Skeletal muscle satellite cell (primary cell): ENCODE measurements around the gene RLF. TPM values are rescaled to one million over a fixed set of nuclear protein-coding genes. Genes with fewer than 3 reads are reported as not detected.

ENCODE experiments used
- H3K27me3 ChIP-seq: 2 replicates; pipeline ENCODE4 v1.7.0; 2013; ENCODE audit warnings: low read length; ENCODE audit not compliant: control insufficient read depth, insufficient read depth
- H3K36me3 ChIP-seq: 2 replicates; pipeline ENCODE4 v1.7.0; 2013; ENCODE audit warnings: mild to moderate bottlenecking, control low read depth, low read length; ENCODE audit not compliant: insufficient read depth
- H3K4me1 ChIP-seq: 2 replicates; pipeline ENCODE4 v1.7.0; 2013; ENCODE audit warnings: low read length; ENCODE audit not compliant: control insufficient read depth, insufficient read depth
- H3K4me2 ChIP-seq: 2 replicates; pipeline ENCODE4 v1.7.0; 2013; ENCODE audit warnings: mild to moderate bottlenecking, low read length
- H3K4me3 ChIP-seq: 2 replicates; pipeline ENCODE4 v1.7.0; 2013; ENCODE audit warnings: low read length
- H3K9ac ChIP-seq: 2 replicates; pipeline ENCODE4 v1.7.0; 2013; ENCODE audit warnings: mild to moderate bottlenecking, low read depth, low read length, moderate library complexity
- H3K9me3 ChIP-seq: replicated peaks from 2 replicates; pipeline ENCODE4 v1.7.0; 2013; ENCODE audit warnings: mild to moderate bottlenecking, control low read depth, low read length
- total RNA-seq: library from RNA; depleted of rRNA; stranded (reverse); fragments of >200 nt; gene quantifications from 2 replicates; pipeline ENCODE4 v1.2.3, GENCODE V29; 2012; rRNA removed

Gene RLF, protein sequence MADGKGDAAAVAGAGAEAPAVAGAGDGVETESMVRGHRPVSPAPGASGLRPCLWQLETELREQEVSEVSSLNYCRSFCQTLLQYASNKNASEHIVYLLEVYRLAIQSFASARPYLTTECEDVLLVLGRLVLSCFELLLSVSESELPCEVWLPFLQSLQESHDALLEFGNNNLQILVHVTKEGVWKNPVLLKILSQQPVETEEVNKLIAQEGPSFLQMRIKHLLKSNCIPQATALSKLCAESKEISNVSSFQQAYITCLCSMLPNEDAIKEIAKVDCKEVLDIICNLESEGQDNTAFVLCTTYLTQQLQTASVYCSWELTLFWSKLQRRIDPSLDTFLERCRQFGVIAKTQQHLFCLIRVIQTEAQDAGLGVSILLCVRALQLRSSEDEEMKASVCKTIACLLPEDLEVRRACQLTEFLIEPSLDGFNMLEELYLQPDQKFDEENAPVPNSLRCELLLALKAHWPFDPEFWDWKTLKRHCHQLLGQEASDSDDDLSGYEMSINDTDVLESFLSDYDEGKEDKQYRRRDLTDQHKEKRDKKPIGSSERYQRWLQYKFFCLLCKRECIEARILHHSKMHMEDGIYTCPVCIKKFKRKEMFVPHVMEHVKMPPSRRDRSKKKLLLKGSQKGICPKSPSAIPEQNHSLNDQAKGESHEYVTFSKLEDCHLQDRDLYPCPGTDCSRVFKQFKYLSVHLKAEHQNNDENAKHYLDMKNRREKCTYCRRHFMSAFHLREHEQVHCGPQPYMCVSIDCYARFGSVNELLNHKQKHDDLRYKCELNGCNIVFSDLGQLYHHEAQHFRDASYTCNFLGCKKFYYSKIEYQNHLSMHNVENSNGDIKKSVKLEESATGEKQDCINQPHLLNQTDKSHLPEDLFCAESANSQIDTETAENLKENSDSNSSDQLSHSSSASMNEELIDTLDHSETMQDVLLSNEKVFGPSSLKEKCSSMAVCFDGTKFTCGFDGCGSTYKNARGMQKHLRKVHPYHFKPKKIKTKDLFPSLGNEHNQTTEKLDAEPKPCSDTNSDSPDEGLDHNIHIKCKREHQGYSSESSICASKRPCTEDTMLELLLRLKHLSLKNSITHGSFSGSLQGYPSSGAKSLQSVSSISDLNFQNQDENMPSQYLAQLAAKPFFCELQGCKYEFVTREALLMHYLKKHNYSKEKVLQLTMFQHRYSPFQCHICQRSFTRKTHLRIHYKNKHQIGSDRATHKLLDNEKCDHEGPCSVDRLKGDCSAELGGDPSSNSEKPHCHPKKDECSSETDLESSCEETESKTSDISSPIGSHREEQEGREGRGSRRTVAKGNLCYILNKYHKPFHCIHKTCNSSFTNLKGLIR (N-terminal part only)
- 18.3 and 19.0 TPM in 2 replicates for total RNA-seq

DNA sequence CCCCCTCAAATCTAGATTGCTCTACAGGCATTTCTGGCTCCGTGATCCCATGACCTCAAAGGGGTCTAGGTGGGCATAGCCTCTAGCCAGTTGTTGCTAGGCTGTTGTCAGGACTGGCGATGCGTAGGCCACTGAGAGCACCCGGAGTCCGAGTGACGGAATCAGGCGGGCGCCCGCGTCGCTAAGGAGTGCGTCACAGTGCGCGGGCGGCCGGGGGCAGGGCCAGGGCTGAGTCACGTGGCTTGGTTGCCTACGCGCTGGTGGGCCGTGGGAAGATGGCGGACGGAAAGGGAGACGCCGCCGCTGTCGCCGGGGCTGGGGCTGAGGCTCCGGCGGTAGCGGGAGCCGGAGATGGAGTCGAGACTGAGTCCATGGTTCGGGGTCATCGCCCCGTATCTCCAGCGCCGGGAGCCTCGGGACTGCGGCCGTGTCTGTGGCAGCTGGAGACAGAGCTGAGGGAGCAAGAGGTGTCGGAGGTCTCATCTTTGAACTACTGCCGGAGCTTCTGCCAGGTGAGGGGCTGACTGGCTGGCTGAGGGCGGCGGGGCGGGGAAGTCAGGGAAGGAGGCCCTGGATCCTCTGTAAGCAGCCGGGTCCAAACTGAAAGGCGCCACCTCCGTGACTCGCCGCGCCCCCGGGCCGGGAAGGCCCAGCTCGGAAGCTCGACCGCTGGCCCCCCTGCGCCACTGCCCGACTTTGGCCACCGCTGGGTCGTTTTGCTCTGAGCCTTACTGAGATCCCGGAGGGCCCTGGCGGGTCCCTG is at the start of gene RLF:
RLF (plus strand) TSS at position 263 of the 763 bp plus-strand sequence; CDS start at position 276, 13 bp downstream.
- Histone ChIP-seq H3K4me2 (peak within 1 kb of the TSS; percentile 84), H3K4me1 (peaks cover 13% of the 10 kb centered on the region), H3K27me3 (peaks cover 12% of the 10 kb centered on the region), H3K36me3 (no peaks in the 10 kb centered on the region), H3K9ac (peak within 1 kb of the TSS; percentile 99), H3K4me3 (peak within 1 kb of the TSS; percentile 96), H3K9me3 (no peaks in the 10 kb centered on the region)

DNA sequence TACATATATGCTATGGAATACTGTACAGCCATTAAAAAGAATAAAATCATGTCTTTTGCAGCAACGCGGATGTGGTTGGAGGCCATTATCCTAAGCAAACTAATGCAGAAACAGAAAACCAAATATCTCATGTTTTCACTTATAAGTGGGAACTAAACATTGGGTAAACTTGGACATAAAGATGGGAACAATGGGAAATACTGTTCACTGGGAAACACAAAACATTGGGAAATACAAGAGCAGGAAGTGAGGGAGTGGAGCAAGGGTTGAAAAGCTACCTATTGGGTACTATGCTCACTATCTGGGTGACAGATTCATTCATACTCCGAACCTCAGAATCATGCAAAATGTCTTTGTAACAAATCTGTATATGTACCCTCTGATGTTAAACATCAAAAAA is 46.8 kb upstream of the RLF start:
- Histone ChIP-seq H3K9ac (no peak overlapping the region), H3K4me1 (no peaks in the 10 kb centered on the region), H3K9me3 (no peaks in the 10 kb centered on the region), H3K36me3 (no peaks in the 10 kb centered on the region), H3K27me3 (peaks cover 59% of the 10 kb centered on the region), H3K4me2 (no peak overlapping the region), H3K4me3 (no peak overlapping the region)

DNA sequence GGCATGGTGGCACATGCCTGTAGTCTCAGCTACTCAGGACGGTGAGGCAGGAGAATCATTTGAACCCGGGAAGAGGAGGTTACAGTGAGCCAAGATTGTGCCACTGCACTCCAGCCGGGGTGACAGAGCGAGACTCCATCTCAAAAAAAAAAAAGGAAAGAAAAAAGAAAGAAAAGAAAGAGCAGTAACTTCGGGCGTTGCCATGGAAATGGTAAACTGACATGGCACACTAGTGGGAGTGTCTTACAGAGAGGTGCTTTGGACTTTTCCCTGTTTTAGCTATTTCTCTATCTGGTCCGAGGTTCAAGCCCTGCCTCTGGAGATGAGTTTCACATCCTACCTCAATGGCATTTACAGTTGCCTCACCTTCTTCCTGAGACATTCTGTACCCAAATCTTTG is 41.1 kb upstream of the RLF start:
- Histone ChIP-seq H3K4me3 (no peak overlapping the region), H3K27me3 (peaks cover 80% of the 10 kb centered on the region), H3K9ac (no peak overlapping the region), H3K4me2 (no peak overlapping the region), H3K36me3 (no peaks in the 10 kb centered on the region), H3K9me3 (no peaks in the 10 kb centered on the region), H3K4me1 (no peaks in the 10 kb centered on the region)

DNA sequence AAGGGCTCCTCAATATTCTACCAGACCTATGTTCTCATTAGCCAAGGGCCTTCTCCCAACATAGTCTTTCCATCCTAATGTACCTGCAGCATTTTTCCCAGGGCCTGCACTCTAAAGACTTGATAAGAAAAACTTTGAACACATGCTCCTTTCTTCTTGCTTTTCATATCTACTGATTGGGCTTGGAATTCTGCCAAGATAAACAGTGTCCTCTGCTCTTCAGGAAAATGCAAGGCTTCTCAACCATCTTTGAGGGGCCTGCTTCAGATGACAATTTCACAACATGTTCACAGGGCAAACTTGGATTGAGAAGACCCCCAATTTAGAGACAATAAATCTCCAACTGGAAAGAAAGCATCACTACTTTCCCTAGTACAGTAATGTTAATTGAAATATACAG is 38.3 kb upstream of the RLF start:
- Histone ChIP-seq H3K36me3 (no peaks in the 10 kb centered on the region), H3K4me1 (no peaks in the 10 kb centered on the region), H3K9me3 (no peaks in the 10 kb centered on the region), H3K9ac (no peak overlapping the region), H3K27me3 (peaks cover 61% of the 10 kb centered on the region), H3K4me2 (no peak overlapping the region), H3K4me3 (no peak overlapping the region)

DNA sequence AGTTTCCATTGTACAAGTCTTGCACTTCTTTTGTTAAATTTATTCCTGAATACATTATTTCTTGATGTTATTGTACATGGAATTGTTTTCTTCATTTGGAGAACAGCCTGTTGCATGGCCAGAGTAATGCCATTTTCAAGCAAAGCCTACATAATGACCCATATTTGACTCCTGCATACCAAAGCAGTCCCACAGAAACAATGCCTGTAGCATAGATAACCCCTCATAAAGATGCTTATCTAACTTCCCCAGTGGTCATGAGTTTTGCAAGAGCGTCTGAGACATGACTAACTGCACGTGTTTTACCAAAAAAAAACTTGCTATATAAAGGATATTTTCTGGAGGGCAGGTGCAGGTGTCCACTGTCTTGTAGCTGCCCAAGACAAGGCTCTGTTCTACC is 30.3 kb upstream of the RLF start:
- Histone ChIP-seq H3K4me3 (no peak overlapping the region), H3K4me1 (no peaks in the 10 kb centered on the region), H3K27me3 (peaks cover 25% of the 10 kb centered on the region), H3K36me3 (no peaks in the 10 kb centered on the region), H3K9me3 (no peaks in the 10 kb centered on the region), H3K4me2 (no peak overlapping the region), H3K9ac (no peak overlapping the region)

DNA sequence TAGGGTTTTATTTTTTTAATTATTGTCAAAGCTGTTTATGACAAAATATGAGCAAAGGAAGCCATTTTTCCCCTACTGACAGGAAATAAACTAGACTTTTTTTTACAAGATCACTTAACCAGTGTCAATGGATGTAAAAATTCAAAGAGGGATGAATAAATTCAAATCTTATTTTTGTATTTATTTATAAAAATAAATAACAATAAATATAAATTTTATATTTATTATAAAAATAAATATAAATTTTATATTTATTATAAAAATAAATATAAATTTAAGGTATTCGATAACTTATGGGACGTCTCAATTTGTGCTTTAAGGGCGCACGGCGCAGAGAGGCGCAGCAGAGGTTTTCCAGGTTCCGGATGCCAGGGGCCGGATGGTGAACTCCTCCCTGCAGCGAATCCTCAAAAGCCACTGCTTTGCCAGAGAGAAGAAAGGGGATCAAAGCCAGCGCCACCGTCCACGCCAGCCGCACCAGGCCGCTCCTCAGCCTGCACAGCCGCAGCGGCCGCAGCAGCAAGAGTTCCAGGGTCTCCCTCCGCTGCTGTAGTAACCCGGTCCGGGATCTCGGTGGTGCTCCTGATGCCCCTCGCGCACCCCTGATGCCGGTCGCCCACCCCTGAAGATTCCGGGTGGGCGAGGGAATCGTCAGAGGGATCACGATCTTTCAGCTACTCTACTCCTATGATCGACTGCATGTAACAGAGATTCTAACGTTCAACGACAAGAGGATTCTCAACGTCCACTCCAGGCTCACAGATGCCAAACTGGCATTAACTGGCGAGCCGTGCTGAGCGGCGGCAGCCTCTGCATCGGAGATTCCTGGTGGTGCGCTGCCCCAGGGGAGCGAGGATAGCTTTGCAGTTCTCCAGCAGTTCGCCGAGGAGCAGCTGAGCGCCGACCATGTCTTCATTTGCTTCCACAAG is 28.5 kb upstream of the RLF start:
- Histone ChIP-seq H3K9me3 (no peaks in the 10 kb centered on the region), H3K4me2 (peak overlapping the region; percentile 75), H3K4me3 (peak overlapping the region; percentile 57), H3K27me3 (peaks cover 36% of the 10 kb centered on the region), H3K9ac (no peak overlapping the region), H3K4me1 (no peaks in the 10 kb centered on the region), H3K36me3 (no peaks in the 10 kb centered on the region)

DNA sequence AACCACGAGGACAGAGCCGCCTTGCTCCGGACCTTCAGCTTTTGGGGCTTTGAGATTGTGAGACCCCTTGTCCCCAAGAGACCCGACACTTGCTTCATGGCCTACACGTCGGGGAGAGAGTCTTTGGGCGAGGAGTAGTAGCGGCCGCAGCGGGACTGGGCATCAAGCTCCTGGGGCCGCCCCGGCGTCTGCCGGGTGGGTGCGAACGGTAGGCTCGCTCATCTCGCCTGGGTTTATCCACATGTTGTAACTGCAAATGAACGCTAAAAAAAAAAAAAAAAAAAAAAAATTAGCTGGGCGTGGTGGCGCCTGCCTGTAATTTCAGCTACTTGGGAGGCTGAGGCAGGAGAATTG is 27.9 kb upstream of the RLF start:
- Histone ChIP-seq H3K4me3 (peak overlapping the region; percentile 57), H3K36me3 (no peaks in the 10 kb centered on the region), H3K27me3 (peaks cover 36% of the 10 kb centered on the region), H3K9me3 (no peaks in the 10 kb centered on the region), H3K9ac (no peak overlapping the region), H3K4me2 (peak overlapping the region; percentile 75), H3K4me1 (no peaks in the 10 kb centered on the region)

DNA sequence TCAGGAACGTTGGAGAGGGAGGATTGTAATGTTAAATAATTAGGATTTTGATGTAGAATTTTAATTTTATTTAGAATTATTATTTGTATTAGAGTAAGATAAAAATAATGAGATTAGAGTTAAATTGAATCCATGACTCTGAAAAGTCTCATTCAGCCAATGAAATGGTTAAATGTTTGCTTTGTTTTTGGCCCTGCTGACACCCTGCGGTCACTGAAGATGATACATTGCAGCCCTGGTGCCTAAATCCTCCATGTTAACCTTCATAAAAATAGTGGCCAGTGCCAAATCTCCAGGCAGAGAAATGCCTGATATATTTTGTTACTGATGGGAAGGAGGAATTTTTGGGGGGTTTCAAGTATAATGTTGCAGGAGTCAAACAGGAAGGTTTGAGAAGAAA is 27.3 kb upstream of the RLF start:
- Histone ChIP-seq H3K4me3 (no peak overlapping the region), H3K4me1 (no peaks in the 10 kb centered on the region), H3K36me3 (no peaks in the 10 kb centered on the region), H3K27me3 (peaks cover 36% of the 10 kb centered on the region), H3K9ac (no peak overlapping the region), H3K9me3 (no peaks in the 10 kb centered on the region), H3K4me2 (no peak overlapping the region)

DNA sequence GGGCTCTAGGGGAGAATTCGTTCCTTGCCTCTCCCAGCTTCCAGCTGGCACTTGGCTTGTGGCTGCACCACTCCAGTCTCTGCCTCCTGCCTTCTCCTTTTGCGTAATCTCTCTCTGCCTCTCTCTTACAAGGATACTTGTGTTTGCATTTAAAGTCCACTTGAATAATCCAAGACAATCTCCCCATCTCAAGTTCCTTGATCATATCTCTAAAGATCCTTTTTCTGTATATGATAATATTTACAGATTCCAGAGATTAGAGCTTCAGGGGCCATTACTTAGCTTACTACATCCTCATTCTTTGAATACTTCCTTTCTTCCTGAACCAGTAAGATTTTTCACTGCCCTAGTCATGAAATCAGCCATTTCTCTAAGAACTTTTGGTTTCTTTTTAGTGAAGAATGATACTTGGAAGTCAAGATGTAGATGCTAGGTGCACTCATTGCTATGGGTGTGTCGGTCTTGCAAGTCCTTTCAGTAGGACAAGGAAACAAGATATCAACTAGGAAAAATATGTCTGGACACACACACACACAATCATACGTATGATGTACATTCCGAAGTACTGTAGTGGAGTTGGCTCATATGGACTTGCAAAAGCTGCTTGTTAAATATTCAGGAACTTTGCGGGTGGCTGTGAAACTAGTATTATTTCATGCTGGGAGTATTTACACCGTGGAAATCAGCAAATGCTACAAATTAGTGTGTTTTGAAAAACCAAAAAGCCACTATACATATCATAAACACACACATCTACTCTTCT is 20.8 kb upstream of the RLF start:
- H3K4me1 ChIP-seq, result peaks cover 2% of the 10 kb centered on the region
- H3K27me3 ChIP-seq, result peaks cover 39% of the 10 kb centered on the region
- H3K36me3 ChIP-seq, result no peaks in the 10 kb centered on the region
- H3K4me2 ChIP-seq, result peak overlapping the region; percentile 36
- no peak overlapping the region for H3K4me3 ChIP-seq
- no peaks in the 10 kb centered on the region for H3K9me3 ChIP-seq
- no peak overlapping the region for H3K9ac ChIP-seq
